ENCODE data around the gene HS3ST1.

DNA sequence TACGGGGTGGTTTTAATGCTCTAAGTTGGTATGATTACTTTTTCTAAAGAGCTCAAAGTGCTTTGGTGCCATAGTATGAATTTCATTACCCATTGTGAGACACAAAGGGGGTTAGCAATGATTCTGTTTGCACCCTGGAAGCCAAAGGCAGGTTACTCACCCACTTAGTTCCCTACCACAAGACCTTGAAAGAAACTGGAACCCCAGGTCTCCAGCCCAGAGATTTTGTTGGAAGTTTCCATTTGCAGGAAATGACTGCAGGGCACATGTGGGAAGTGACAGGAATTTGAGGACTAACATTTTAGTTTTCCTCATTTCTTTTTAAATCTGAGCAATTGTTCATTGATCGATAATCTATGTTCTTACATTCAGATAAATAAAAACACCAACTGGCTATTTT lies 1.8 kb upstream of the HS3ST1 start:
- no peak for TF ChIP-seq CTCF (conservative IDR thresholded peaks at IDR 0.05)
- no peak for TF ChIP-seq ZFX (IDR thresholded peaks at IDR 0.05)

All from C4-2B (cell line).